ENCODE data around the gene ATP6V0B.
A peak's percentile ranks its signal among the peaks of the same experiment; 100 is the strongest.

The ATP6V0B gene

GRCh38 chr1:43984855-43985254 is 10.1 kb downstream of the ATP6V0B start:
- no peak for DNase-seq (ENCODE audit: low read depth)

- no peak for DNase-seq (ENCODE audit: low read depth)
Observed at GRCh38 chr1:43985984-43986595, 11.3 kb downstream of the ATP6V0B start.

- no peak for DNase-seq (ENCODE audit: low read depth)
Observed at GRCh38 chr1:43986712-43987111, 12.0 kb downstream of the ATP6V0B start.

- no peak for DNase-seq (ENCODE audit: low read depth)
Observed at GRCh38 chr1:43987159-43987902, 12.6 kb downstream of the ATP6V0B start.

GRCh38 chr1:43990271-43991199 is 15.8 kb downstream of the ATP6V0B start:
- DNase-seq (ENCODE audit: low read depth) = no peak

GRCh38 chr1:43991200-43991475 is 16.4 kb downstream of the ATP6V0B start:
- no peak for DNase-seq (ENCODE audit: low read depth)

GRCh38 chr1:43991476-43992231 is 16.9 kb downstream of the ATP6V0B start, which contains the start of gene CCDC24:
TSS of gene CCDC24 (plus strand) at chr1:43991599. CDS start at chr1:43991879, 280 bp downstream.
- DNase-seq (ENCODE audit: low read depth) = peak; percentile 50

- DNase-seq (ENCODE audit: low read depth) = no peak
Observed at GRCh38 chr1:43992232-43992995, 17.7 kb downstream of the ATP6V0B start.

GRCh38 chr1:43993206-43993914 is 18.6 kb downstream of the ATP6V0B start:
- DNase-seq (ENCODE audit: low read depth) = no peak

GRCh38 chr1:43994071-43994470 is 19.3 kb downstream of the ATP6V0B start:
- no peak for DNase-seq (ENCODE audit: low read depth)

- no peak for DNase-seq (ENCODE audit: low read depth)
Observed at GRCh38 chr1:43994794-43995790, 20.3 kb downstream of the ATP6V0B start.

GRCh38 chr1:43995984-43996732 is 21.4 kb downstream of the ATP6V0B start:
- no peak for DNase-seq (ENCODE audit: low read depth)

GRCh38 chr1:43996733-43997115 is 22.0 kb downstream of the ATP6V0B start:
- DNase-seq (ENCODE audit: low read depth) = no peak

GRCh38 chr1:43997295-43997999 is 22.7 kb downstream of the ATP6V0B start:
- no peak for DNase-seq (ENCODE audit: low read depth)

GRCh38 chr1:43998000-43998378 is 23.2 kb downstream of the ATP6V0B start:
- DNase-seq (ENCODE audit: low read depth) = no peak

GRCh38 chr1:43999455-43999854 is 24.7 kb downstream of the ATP6V0B start:
- no peak for DNase-seq (ENCODE audit: low read depth)

- DNase-seq (ENCODE audit: low read depth) = no peak
Observed at GRCh38 chr1:44000122-44000665, 25.4 kb downstream of the ATP6V0B start.

- no peak for DNase-seq (ENCODE audit: low read depth)
Observed at GRCh38 chr1:44002165-44002564, 27.4 kb downstream of the ATP6V0B start.

Data from stimulated activated CD8-positive, alpha-beta memory T cell treated with anti-CD3 and anti-CD28 coated beads, Interleukin-12 subunit alpha, Interleukin-12 subunit beta, amount 100 ng/mL, for 1 hour (primary cell).